ENCODE results near the gene MAN1A1.

Gene MAN1A1

DNA sequence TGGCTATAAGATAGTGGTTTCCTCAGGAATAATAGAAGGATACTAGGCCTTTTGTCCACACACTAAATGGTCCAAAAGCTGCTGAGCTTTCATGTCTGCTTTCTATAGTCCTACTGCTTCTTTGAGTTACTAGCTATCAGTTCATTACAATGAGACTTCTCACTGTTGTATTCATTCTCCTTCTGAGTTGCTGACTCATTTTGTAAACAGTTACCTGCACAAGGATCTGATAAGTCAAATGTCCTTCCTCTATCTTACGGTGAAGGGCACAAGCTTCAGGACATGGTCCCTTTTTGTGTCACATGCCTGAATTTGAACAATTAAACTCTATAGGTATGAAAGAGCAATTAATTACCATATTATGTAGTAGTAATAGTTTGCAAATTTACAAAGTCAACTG lies 90.5 kb downstream of the MAN1A1 start:
- H3K27ac ChIP-seq: no peak overlapping the region
- no peak overlapping the region for H3K4me2 ChIP-seq

DNA sequence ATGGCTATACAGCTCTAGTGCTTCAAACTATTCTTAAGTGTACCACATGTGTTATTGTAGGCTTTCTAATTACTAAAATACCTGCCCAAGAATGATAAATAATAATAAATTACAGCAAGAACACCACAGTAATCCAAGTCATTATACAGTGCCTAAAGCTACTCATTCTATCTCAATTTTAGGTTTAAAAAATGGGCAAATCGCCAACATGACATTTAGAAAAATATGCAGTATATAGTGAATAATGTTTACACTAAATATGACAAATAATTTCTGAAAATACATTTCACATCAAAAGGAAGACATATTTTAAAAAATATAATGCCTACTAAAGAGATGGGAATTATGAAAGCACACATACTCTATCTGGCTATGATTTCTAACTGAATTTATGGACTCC lies 91.8 kb downstream of the MAN1A1 start:
- H3K4me2 ChIP-seq: no peak overlapping the region
- H3K36me3 ChIP-seq (ENCODE audit: insufficient read depth): no peaks in the 10 kb centered on the region
- H4K20me1 ChIP-seq (ENCODE audit: insufficient read depth): no peaks in the 10 kb centered on the region
- no peaks in the 10 kb centered on the region for H3K27me3 ChIP-seq (ENCODE audit: insufficient read depth, low read depth)
- no peak overlapping the region for H3K4me3 ChIP-seq (IDR thresholded peaks at IDR 0.05; ENCODE audit: insufficient read depth, low read depth, low read length)
- H3K79me2 ChIP-seq (ENCODE audit: insufficient read depth, low read depth): no peaks in the 10 kb centered on the region
- TF ChIP-seq, protein P1, sequence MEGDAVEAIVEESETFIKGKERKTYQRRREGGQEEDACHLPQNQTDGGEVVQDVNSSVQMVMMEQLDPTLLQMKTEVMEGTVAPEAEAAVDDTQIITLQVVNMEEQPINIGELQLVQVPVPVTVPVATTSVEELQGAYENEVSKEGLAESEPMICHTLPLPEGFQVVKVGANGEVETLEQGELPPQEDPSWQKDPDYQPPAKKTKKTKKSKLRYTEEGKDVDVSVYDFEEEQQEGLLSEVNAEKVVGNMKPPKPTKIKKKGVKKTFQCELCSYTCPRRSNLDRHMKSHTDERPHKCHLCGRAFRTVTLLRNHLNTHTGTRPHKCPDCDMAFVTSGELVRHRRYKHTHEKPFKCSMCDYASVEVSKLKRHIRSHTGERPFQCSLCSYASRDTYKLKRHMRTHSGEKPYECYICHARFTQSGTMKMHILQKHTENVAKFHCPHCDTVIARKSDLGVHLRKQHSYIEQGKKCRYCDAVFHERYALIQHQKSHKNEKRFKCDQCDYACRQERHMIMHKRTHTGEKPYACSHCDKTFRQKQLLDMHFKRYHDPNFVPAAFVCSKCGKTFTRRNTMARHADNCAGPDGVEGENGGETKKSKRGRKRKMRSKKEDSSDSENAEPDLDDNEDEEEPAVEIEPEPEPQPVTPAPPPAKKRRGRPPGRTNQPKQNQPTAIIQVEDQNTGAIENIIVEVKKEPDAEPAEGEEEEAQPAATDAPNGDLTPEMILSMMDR (conservative IDR thresholded peaks at IDR 0.05; ENCODE audit: low read depth, low read length): no peak
- no peak overlapping the region for H3K9ac ChIP-seq
- no peak overlapping the region for H3K27ac ChIP-seq
- H3K4me1 ChIP-seq (ENCODE audit: low read depth, poor library complexity, severe bottlenecking): no peaks in the 10 kb centered on the region
- H2AFZ ChIP-seq (ENCODE audit: low read depth): no peak overlapping the region

More for the DNA sequence above, 90.5 kb downstream of the MAN1A1 start:
- Histone ChIP-seq H3K4me3 (IDR thresholded peaks at IDR 0.05; ENCODE audit: insufficient read depth, low read depth, low read length) (no peak overlapping the region), H3K9ac (no peak overlapping the region), H3K4me1 (ENCODE audit: low read depth, poor library complexity, severe bottlenecking) (no peaks in the 10 kb centered on the region), H3K27me3 (ENCODE audit: insufficient read depth, low read depth) (no peaks in the 10 kb centered on the region), H3K79me2 (ENCODE audit: insufficient read depth, low read depth) (no peaks in the 10 kb centered on the region), H2AFZ (ENCODE audit: low read depth) (no peak overlapping the region), H4K20me1 (ENCODE audit: insufficient read depth) (no peaks in the 10 kb centered on the region), H3K36me3 (ENCODE audit: insufficient read depth) (no peaks in the 10 kb centered on the region)
- TF ChIP-seq, protein P1 (conservative IDR thresholded peaks at IDR 0.05; ENCODE audit: low read depth, low read length): no peak

DNA sequence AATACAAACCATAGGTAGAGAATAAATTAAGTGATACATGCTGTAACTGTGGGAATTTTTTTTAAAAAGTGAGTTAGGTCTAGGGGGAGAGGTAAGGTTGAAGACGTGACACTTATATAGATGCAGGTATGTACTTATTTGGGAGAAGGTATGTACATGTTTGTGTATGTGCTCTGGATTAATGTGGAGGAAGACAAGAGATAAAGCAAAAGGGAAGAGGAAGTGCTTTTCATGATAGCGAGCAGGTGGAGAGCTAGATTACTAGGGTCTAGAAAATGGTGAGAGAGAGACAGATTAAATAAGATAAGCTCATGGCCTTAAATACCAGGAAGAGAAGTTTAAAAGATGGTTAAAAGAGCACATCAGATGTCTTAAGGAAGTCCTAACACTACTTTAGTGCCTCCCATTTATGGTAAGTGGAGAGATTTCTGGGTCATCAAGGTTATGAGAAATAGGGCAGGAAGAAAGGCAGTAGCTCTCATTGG lies 92.5 kb downstream of the MAN1A1 start:
- Histone ChIP-seq H3K27ac (no peak overlapping the region), H3K36me3 (ENCODE audit: insufficient read depth) (no peaks in the 10 kb centered on the region), H2AFZ (ENCODE audit: low read depth) (no peak overlapping the region), H3K27me3 (ENCODE audit: insufficient read depth, low read depth) (no peaks in the 10 kb centered on the region), H3K9ac (no peak overlapping the region), H3K4me2 (no peak overlapping the region), H3K79me2 (ENCODE audit: insufficient read depth, low read depth) (no peaks in the 10 kb centered on the region), H4K20me1 (ENCODE audit: insufficient read depth) (no peaks in the 10 kb centered on the region), H3K4me1 (ENCODE audit: low read depth, poor library complexity, severe bottlenecking) (no peaks in the 10 kb centered on the region), H3K4me3 (IDR thresholded peaks at IDR 0.05; ENCODE audit: insufficient read depth, low read depth, low read length) (no peak overlapping the region)
- TF ChIP-seq, protein P1 (conservative IDR thresholded peaks at IDR 0.05; ENCODE audit: low read depth, low read length): no peak

DNA sequence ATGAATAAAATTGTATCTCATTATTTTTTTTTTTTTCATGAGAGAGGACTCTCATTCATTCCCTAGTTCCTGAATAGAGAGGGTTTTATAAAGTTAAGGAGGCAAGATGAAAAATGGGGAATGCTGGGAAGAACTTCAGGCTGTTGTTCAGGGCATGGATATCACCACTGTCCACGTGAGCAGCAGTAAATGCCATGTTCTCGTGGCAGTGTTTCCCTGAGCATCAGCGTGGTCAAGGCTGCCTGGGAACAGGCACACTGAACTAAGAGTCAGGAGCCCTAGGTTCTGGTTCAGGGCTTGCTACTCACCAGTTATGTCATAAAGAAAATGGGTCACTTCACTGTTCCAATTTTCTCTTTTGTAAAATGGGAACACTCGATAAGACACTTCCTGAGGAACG lies 93.2 kb downstream of the MAN1A1 start:
- H2AFZ ChIP-seq (ENCODE audit: low read depth): no peak overlapping the region
- no peak overlapping the region for H3K4me2 ChIP-seq
- no peaks in the 10 kb centered on the region for H3K36me3 ChIP-seq (ENCODE audit: insufficient read depth)
- H3K4me3 ChIP-seq (IDR thresholded peaks at IDR 0.05; ENCODE audit: insufficient read depth, low read depth, low read length): no peak overlapping the region
- no peak overlapping the region for H3K9ac ChIP-seq
- H3K79me2 ChIP-seq (ENCODE audit: insufficient read depth, low read depth): no peaks in the 10 kb centered on the region
- TF ChIP-seq, protein P1 (conservative IDR thresholded peaks at IDR 0.05; ENCODE audit: low read depth, low read length): no peak
- H3K4me1 ChIP-seq (ENCODE audit: low read depth, poor library complexity, severe bottlenecking): no peaks in the 10 kb centered on the region
- H3K27me3 ChIP-seq (ENCODE audit: insufficient read depth, low read depth): no peaks in the 10 kb centered on the region
- no peak overlapping the region for H3K27ac ChIP-seq
- H4K20me1 ChIP-seq (ENCODE audit: insufficient read depth): no peaks in the 10 kb centered on the region
